B cell (primary cell): ENCODE data around the gene TWNK.

Experiments
- CTCF ChIP-seq: fragments of 200-600 bp; IDR thresholded peaks from one replicate; pipeline ENCODE4 v1.8.0; 2022; ENCODE audit warnings: antibody characterized with exemption, mild to moderate bottlenecking
- EZH2 ChIP-seq: IDR thresholded peaks from 2 replicates; pipeline ENCODE4 v1.6.1; 2012; ENCODE audit warnings: borderline replicate concordance, low read depth, mild to moderate bottlenecking, moderate library complexity, low read length; ENCODE audit not compliant: insufficient read depth, poor library complexity, severe bottlenecking

- TF ChIP-seq CTCF (no peak), EZH2 (no peak)
These were observed 24.4 kb downstream of the TWNK start for GRCh38 chr10:101011517-101012423.
